ENCODE data around the gene HDGFL3. TPM values are rescaled to one million over a fixed set of nuclear protein-coding genes. Genes with fewer than 3 reads are reported as not detected.

Gene HDGFL3
- total and polyA plus RNA-seq, 10 of the 15 experiments (the other 5 are each of a cell fraction or from before 2014, with no cell fraction given), result 5.6 to 40.6 (median 15.8) TPM

- TF ChIP-seq EGR1 (IDR thresholded peaks at IDR 0.05; ENCODE audit: borderline replicate concordance in 1 of 2, low read depth in 2 of 2, low read length in 2 of 2) (no peak), CTCF (IDR thresholded peaks at IDR 0.05 in 2 of 3, conservative IDR thresholded peaks at IDR 0.05 in 1 of 3; ENCODE audit: control insufficient read depth in 2 of 3, extremely low read depth in 1 of 3, insufficient read depth in 1 of 3, low read depth in 3 of 3, low read length in 3 of 3) (no peak), MXI1 (IDR thresholded peaks at IDR 0.05; ENCODE audit: low read depth, low read length) (no peak), CHD4 (IDR thresholded peaks at IDR 0.05) (no peak), IRF4 (IDR thresholded peaks at IDR 0.05; ENCODE audit: low read depth, low read length) (no peak), JUNB (IDR thresholded peaks at IDR 0.05) (0 out of 2 replicates have a peak, but pooled peaks have one; percentile 12), RUNX3 (IDR thresholded peaks at IDR 0.05; ENCODE audit: low read length) (peak; percentile 83), LARP7 (IDR thresholded peaks at IDR 0.05) (no peak), POU2F2 (IDR thresholded peaks at IDR 0.05; ENCODE audit: borderline replicate concordance, low read depth, low read length) (no peak), NFIC (IDR thresholded peaks at IDR 0.05; ENCODE audit: low read depth, low read length) (0 out of 2 replicates have a peak, but pooled peaks have one; percentile 21), MTA2 (IDR thresholded peaks at IDR 0.05; ENCODE audit: low read depth) (peak; percentile 49; the same call in 1 of the 2 replicates), E2F4 (IDR thresholded peaks at IDR 0.05; ENCODE audit: low read depth, low read length) (no peak), IKZF1 (conservative IDR thresholded peaks at IDR 0.05) (peak; percentile 30; the same call in 1 of the 2 replicates), TCF12 (IDR thresholded peaks at IDR 0.05; ENCODE audit: low read depth, low read length) (0 out of 2 replicates have a peak, but pooled peaks have one; percentile 22), CBX5 (IDR thresholded peaks at IDR 0.05; ENCODE audit: low read depth) (no peak)
- TF ChIP-seq, protein P1, sequence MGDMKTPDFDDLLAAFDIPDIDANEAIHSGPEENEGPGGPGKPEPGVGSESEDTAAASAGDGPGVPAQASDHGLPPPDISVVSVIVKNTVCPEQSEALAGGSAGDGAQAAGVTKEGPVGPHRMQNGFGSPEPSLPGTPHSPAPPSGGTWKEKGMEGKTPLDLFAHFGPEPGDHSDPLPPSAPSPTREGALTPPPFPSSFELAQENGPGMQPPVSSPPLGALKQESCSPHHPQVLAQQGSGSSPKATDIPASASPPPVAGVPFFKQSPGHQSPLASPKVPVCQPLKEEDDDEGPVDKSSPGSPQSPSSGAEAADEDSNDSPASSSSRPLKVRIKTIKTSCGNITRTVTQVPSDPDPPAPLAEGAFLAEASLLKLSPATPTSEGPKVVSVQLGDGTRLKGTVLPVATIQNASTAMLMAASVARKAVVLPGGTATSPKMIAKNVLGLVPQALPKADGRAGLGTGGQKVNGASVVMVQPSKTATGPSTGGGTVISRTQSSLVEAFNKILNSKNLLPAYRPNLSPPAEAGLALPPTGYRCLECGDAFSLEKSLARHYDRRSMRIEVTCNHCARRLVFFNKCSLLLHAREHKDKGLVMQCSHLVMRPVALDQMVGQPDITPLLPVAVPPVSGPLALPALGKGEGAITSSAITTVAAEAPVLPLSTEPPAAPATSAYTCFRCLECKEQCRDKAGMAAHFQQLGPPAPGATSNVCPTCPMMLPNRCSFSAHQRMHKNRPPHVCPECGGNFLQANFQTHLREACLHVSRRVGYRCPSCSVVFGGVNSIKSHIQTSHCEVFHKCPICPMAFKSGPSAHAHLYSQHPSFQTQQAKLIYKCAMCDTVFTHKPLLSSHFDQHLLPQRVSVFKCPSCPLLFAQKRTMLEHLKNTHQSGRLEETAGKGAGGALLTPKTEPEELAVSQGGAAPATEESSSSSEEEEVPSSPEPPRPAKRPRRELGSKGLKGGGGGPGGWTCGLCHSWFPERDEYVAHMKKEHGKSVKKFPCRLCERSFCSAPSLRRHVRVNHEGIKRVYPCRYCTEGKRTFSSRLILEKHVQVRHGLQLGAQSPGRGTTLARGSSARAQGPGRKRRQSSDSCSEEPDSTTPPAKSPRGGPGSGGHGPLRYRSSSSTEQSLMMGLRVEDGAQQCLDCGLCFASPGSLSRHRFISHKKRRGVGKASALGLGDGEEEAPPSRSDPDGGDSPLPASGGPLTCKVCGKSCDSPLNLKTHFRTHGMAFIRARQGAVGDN (IDR thresholded peaks at IDR 0.05), result no peak
- TF ChIP-seq, protein P2, sequence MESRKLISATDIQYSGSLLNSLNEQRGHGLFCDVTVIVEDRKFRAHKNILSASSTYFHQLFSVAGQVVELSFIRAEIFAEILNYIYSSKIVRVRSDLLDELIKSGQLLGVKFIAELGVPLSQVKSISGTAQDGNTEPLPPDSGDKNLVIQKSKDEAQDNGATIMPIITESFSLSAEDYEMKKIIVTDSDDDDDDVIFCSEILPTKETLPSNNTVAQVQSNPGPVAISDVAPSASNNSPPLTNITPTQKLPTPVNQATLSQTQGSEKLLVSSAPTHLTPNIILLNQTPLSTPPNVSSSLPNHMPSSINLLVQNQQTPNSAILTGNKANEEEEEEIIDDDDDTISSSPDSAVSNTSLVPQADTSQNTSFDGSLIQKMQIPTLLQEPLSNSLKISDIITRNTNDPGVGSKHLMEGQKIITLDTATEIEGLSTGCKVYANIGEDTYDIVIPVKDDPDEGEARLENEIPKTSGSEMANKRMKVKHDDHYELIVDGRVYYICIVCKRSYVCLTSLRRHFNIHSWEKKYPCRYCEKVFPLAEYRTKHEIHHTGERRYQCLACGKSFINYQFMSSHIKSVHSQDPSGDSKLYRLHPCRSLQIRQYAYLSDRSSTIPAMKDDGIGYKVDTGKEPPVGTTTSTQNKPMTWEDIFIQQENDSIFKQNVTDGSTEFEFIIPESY (IDR thresholded peaks at IDR 0.05), result no peak
Measured at GRCh38 chr15:83200162-83200561, 7.5 kb downstream of the HDGFL3 start (continued).
